ENCODE measurements around the gene NEUROG1. TPM values are rescaled to one million over a fixed set of nuclear protein-coding genes. Genes with fewer than 3 reads are reported as not detected.

Gene NEUROG1
- total and polyA plus RNA-seq, 10 of the 15 experiments (the other 5 are each of a cell fraction or from before 2014, with no cell fraction given) = not detected

DNA sequence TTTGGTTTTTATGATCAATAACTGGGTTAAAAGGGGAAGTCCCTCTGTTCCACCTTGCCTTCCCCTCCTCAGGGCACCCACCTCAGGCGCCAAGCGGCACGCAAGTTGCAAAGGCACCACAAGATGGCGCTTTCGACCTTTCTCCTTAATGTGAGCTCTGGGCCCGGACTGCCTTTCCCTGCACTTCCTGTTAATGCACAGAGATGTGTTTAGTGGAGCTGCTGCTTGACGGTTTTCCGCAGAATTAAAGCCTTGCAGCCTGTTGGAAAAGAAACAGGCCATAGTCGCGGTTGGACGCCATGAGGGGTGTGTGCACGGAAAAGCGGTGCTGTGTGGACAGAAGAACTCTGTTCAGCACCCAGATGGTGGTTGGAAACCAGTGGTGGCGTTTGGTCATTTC, 25.1 kb upstream of the NEUROG1 start (continued):
- TF ChIP-seq ZBTB33 (IDR thresholded peaks at IDR 0.05) (0 out of 2 replicates have a peak, but pooled peaks have one; percentile 48), KDM1A (IDR thresholded peaks at IDR 0.05; ENCODE audit: borderline replicate concordance) (no peak), STAT3 (IDR thresholded peaks at IDR 0.05; ENCODE audit: low read depth, low read length) (no peak), YY1 (IDR thresholded peaks at IDR 0.05; ENCODE audit: low read depth, low read length) (0 out of 2 replicates have a peak, but pooled peaks have one; percentile 39), SPI1 (IDR thresholded peaks at IDR 0.05; ENCODE audit: borderline replicate concordance, insufficient read depth, low read depth, low read length) (peak; percentile 87)

DNA sequence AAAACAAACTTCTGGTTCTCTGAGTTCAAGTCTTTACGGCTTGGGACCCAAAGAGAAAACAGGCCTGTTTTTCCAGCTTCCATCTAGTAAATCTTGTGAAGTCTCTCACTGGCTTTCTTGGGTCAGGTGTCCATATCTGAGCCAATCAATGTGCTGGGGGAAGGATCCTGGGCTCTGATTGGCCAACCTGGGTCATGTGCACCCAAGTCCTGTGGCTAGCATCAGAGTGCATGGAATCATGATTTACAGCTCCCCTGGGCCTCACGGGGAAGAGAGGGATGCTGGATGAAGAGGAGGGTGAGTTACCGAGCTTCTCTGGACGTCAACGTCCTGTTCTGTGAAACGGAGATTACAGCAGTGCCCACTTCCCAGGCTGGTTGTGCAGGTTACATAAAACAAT, 23.6 kb upstream of the NEUROG1 start:
- ChIA-PET POLR2A (no interaction called here), SMC1A (ENCODE audit: uncharacterized antibody, unreplicated experiment) (no interaction called here), CTCF (interaction anchor here (0.7 to 10.2 kb wide), 8 partner anchors 10 to 362 kb away, joined by 3 to 203 read pairs (median 6); no protein-coding TSS in a partner anchor), RAD21 (ENCODE audit: unreplicated experiment) (interaction anchor here (0.7 kb wide), 1 partner anchor 93 kb away, joined by 4 read pairs; no protein-coding TSS in a partner anchor)
- H3K36me3 ChIP-seq (ENCODE audit: control insufficient read depth in 2 of 2, insufficient read depth in 2 of 2, low read length in 1 of 2) = no peaks in the 10 kb centered on the region
- ATAC-seq (peak; percentile 50; the same call in 2 of the 3 replicates), DNase-seq (ENCODE audit: low read depth, low spot score) (no peak), FAIRE-seq (no peak)
- no peaks in the 10 kb centered on the region for H3K79me2 ChIP-seq (ENCODE audit: control insufficient read depth, insufficient read depth, low read length)
- whole genome bisulfite sequencing (ENCODE audit: insufficient coverage, insufficient replicate concordance, low lambda C conversion rate, missing lambda C conversion rate) = 6% methylated on average over 6 of the region's 6 CpGs
- H3K9me3 ChIP-seq (replicated peaks; ENCODE audit: control insufficient read depth, insufficient read depth, low read length) = no peaks in the 10 kb centered on the region; the same call in 2 of the 3 replicates
- H3K9ac ChIP-seq (ENCODE audit: control insufficient read depth, insufficient read depth, low read length) = no peak overlapping the region
- peaks cover 2 to 3% of the 10 kb centered on the region in 2 experiments; a peak in 3 of 4 replicates for H3K27me3 ChIP-seq (replicated peaks in 1 of 2; ENCODE audit: control insufficient read depth in 2 of 2, insufficient read depth in 2 of 2, low read length in 1 of 2)
- H4K20me1 ChIP-seq (ENCODE audit: control insufficient read depth, insufficient read depth) = no peaks in the 10 kb centered on the region
- no peak overlapping the region for H3K27ac ChIP-seq (ENCODE audit: control insufficient read depth, insufficient read depth)
- no peak overlapping the region for H3K4me2 ChIP-seq (ENCODE audit: control insufficient read depth, insufficient read depth)
- in situ Hi-C loops (cut with MboI) = loop anchor here (5.0 kb wide), 1 partner anchor 273 kb away; the partner anchor contains the start of gene SLC25A48
- TF ChIP-seq USF1 (IDR thresholded peaks at IDR 0.05; ENCODE audit: borderline replicate concordance, extremely low read length, insufficient read depth, low read depth, low read length) = peak; percentile 62
- peak; percentile 79 for TF ChIP-seq NFYB (IDR thresholded peaks at IDR 0.05; ENCODE audit: insufficient read depth, low read depth, low read length)
- TF ChIP-seq, protein P1, sequence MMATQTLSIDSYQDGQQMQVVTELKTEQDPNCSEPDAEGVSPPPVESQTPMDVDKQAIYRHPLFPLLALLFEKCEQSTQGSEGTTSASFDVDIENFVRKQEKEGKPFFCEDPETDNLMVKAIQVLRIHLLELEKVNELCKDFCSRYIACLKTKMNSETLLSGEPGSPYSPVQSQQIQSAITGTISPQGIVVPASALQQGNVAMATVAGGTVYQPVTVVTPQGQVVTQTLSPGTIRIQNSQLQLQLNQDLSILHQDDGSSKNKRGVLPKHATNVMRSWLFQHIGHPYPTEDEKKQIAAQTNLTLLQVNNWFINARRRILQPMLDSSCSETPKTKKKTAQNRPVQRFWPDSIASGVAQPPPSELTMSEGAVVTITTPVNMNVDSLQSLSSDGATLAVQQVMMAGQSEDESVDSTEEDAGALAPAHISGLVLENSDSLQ (IDR thresholded peaks at IDR 0.05) = no peak
- TF ChIP-seq FOS (IDR thresholded peaks at IDR 0.05; ENCODE audit: borderline replicate concordance, extremely low read depth, insufficient read length) = peak; percentile 13
- H2AFZ ChIP-seq (ENCODE audit: control insufficient read depth, low read depth, low read length) = no peak overlapping the region
- no peak overlapping the region for H3K4me3 ChIP-seq
- H3K4me1 ChIP-seq (ENCODE audit: control insufficient read depth, insufficient read depth, low read length) = no peaks in the 10 kb centered on the region
- intact Hi-C loops (cut with micrococcal nuclease; ENCODE audit: unreplicated experiment) = no loop called here
- no TSS peak for BruUV-seq (replicated peaks)

All from GM12878 (cell line).